ENCODE results near the gene RHOBTB3. TPM values are rescaled to one million over a fixed set of nuclear protein-coding genes. Genes with fewer than 3 reads are reported as not detected.
"Not testable (repeated sequence)": the region's sequence is repeated elsewhere in the genome, so short reads cannot be mapped to it uniquely, and the experiment has no call there.

RHOBTB3 gene, protein sequence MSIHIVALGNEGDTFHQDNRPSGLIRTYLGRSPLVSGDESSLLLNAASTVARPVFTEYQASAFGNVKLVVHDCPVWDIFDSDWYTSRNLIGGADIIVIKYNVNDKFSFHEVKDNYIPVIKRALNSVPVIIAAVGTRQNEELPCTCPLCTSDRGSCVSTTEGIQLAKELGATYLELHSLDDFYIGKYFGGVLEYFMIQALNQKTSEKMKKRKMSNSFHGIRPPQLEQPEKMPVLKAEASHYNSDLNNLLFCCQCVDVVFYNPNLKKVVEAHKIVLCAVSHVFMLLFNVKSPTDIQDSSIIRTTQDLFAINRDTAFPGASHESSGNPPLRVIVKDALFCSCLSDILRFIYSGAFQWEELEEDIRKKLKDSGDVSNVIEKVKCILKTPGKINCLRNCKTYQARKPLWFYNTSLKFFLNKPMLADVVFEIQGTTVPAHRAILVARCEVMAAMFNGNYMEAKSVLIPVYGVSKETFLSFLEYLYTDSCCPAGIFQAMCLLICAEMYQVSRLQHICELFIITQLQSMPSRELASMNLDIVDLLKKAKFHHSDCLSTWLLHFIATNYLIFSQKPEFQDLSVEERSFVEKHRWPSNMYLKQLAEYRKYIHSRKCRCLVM
- polyA plus RNA-seq (2012; ENCODE audit: missing spikeins), result 2.5 TPM

DNA sequence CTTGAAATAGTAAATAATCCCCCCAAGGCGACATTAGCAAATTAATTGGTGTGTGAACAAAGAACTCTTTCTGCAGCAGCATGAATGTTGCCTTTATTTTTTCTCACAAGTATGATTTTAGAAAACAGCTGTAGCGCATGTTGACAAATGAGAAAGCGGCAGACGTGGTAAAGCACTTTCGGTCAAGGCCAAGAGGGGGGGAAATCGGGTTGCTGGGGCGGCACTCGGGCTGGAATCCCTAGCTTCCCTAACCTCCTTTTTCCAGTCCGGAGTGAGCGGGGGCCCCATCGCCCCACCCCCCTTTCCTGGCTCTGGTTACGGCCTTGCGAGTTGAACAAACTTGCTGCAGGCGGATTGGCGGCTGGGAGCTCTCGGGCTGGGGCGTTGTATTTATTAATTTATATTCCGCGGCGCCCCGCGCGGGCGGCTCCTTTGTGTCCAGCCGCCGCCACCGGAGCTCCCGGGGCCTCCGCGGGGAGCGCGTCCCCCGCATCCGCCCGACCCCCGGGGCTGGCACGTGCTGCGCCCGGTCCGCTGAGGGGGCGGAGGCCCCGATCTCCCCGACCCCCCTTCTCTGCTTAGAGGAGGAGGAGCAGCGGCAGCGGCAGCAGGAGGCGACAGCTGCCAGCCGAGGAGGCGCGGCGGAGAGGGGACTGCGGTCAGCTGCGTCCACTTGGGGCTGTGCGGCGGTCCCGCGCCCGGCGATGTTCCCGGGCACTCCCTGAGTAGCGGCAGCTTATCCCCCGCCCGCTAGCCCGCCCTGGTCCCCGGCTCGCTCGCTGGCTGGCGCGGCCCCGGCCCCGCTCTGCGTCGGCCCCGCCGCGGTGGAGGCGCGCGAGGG is at the start of gene RHOBTB3:
TSS of gene RHOBTB3 (plus strand) at position 607 of the 841 bp plus-strand sequence. CDS start 347 bp downstream, outside the sequence.
- FAIRE-seq (peak; percentile 48), DNase-seq (ENCODE audit: insufficient read length) (peak; percentile 36)
- TF ChIP-seq POLR2A (IDR thresholded peaks at IDR 0.05; ENCODE audit: low read depth, low read length) (peak; percentile 18; the same call in 1 of the 2 replicates), POLR2AphosphoS5 (IDR thresholded peaks at IDR 0.05; ENCODE audit: low read depth, low read length) (no peak)

DNA sequence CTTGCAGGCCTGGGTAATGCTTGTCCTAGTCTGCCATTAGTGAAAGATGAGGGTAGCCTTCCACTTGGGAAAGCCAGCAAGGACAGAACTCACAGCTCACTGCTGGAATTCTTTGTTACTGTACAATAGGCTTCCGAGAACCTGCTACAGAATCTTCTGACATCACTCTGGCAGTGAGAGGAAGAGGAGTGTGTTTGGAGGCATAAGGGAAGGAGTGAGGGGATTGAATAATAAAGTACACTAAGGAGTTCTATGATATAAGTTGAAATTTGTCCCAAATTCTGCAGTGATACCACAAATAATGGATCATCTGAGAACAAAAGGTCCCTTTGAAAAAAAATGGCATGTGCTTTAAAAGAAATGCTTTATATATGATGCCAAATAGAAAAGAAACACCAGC is 48.2 kb upstream of the RHOBTB3 start, which contains the start of gene SPATA9:
TSS of gene SPATA9 (minus strand) at position 101 of the 400 bp plus-strand sequence. CDS start 137 bp downstream, outside the sequence.
- DNase-seq (ENCODE audit: insufficient read length) (no peak), FAIRE-seq (no peak)
- TF ChIP-seq TAF1 (IDR thresholded peaks at IDR 0.05; ENCODE audit: borderline replicate concordance, low read depth, low read length) (no peak), POLR2A (IDR thresholded peaks at IDR 0.05; ENCODE audit: low read depth, low read length) (no peak), POLR2AphosphoS5 (IDR thresholded peaks at IDR 0.05; ENCODE audit: low read depth, low read length) (no peak)

DNA sequence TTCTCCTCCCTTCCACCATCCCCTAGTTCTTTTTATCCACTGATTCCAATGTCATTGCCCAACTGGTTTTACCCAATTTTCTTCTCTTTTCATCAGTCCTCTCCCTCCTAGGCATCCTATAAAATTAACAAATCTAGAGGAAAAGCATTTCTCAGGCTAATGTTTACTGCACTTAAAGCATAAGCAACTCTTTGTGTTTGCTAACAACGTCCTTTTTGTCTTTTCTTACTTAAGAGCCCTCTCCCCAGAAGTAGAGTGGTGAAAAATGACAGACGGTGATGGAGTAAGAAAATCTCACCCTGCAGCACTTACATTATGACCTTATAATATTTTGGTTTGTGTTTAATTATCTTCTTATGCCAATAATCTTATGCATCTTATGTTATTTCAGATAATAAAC is 46.8 kb upstream of the RHOBTB3 start:
- DNase-seq (ENCODE audit: insufficient read length) (no peak), FAIRE-seq (no peak)
- no peak for TF ChIP-seq POLR2AphosphoS5 (IDR thresholded peaks at IDR 0.05; ENCODE audit: low read depth, low read length)

DNA sequence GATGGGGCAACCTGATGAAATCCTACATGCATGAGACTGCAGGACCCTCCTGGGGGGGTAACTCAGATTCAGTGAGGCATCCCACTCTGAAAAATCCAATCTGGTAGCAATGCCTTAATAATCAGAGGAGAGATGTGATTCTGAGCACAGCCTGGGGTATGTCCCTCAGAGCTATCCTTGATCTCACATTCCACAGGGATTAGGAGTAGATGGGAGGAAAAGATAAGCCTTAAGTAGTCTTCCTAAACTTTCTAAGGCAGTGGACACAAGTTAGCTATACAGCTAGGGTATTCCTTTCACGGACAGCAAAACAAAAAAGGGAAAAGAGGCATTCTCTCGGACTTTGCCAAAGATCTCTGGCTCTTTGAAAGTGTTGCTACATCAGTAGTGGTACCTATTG is 44.5 kb upstream of the RHOBTB3 start:
- DNase-seq (ENCODE audit: insufficient read length), result no peak
- no peak for TF ChIP-seq TAF1 (IDR thresholded peaks at IDR 0.05; ENCODE audit: borderline replicate concordance, low read depth, low read length)
- TF ChIP-seq POLR2A (IDR thresholded peaks at IDR 0.05; ENCODE audit: low read depth, low read length), result no peak
- TF ChIP-seq POLR2AphosphoS5 (IDR thresholded peaks at IDR 0.05; ENCODE audit: low read depth, low read length), result no peak
- FAIRE-seq, result no peak

DNA sequence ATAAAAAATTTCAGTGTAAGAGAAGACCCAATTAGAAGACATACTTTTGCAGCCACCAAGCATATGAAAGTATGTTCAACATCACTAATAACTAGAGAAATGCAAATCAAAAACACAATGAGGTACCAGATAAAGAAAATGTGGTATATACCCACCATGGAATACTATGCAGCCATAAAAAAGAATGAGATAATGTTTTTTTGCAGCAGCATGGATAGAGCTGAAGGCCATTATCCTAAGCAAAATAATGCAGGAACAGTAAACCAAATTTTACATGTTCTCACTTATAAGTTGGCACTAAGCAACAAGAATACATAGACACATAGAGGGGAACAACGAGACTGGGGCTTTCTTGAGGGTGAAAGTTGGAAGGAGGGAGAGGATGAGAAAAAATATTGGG is 41.5 kb upstream of the RHOBTB3 start:
- TF ChIP-seq POLR2A (IDR thresholded peaks at IDR 0.05; ENCODE audit: low read depth, low read length) (no peak), TAF1 (IDR thresholded peaks at IDR 0.05; ENCODE audit: borderline replicate concordance, low read depth, low read length) (no peak), POLR2AphosphoS5 (IDR thresholded peaks at IDR 0.05; ENCODE audit: low read depth, low read length) (no peak)
- FAIRE-seq, result no peak
- DNase-seq (ENCODE audit: insufficient read length), result no peak

DNA sequence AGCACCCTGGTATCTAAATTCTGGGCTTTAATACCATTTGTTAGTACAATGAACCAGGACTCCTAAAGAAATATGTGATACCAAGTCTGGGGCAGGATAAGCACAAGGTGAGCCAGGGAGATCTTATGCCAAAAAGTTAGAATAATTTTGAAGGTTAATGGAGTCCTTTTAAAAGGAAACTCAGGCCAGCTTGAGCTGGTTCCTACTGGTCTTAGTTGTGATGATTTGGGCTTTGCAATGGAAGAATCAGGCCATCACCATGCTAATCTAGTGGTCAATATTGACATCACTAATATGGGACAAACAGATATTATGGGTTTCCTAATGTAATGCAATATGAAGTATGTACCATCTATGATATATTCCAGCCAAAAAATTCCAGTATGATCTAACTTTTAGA is 40.8 kb upstream of the RHOBTB3 start:
- FAIRE-seq (no peak), DNase-seq (ENCODE audit: insufficient read length) (no peak)
- TF ChIP-seq POLR2AphosphoS5 (IDR thresholded peaks at IDR 0.05; ENCODE audit: low read depth, low read length) (no peak), POLR2A (IDR thresholded peaks at IDR 0.05; ENCODE audit: low read depth, low read length) (no peak), TAF1 (IDR thresholded peaks at IDR 0.05; ENCODE audit: borderline replicate concordance, low read depth, low read length) (no peak)

DNA sequence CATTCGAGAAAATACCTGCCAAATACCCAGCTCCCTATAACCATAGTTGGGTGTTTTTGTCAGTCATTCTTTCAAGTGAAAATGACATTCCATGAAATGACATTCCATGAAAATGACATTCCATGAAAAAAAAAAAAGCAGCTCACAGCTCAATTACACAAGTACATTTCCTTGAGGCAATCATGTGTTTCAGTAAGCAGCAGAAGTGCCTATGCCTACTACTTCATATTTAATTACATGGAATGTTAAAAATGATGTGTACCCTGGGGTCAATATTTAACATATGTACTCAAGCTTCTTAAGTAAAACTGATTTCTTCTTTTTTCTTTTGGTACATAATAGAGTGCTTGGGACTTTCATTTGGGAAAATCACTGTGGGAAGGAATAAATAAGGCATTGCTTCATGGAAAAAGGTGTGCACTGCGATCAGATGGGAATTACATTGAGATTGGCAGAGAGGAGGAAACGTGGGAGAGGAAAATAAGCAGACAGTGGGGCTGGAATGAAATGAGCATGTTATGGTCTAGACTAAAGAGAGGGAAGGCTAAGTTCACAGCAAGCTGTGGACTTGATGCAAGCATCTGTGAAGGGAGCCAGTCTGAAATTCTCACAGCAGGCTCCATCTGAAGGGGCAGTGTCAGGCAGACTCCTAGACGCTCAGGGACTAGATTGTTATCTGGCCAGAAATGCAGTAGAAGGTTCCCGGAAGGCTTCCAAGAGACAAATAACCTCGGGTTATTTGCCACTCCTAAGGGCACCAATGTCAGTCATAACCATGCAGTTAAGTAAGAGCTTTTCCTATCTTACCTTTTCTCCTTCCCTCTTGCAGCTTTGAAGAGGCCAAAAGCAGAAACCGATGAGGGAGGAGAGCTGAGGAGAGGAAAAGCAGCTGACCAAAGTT is 33.1 kb upstream of the RHOBTB3 start:
- no peak for FAIRE-seq
- no peak for TF ChIP-seq POLR2A (IDR thresholded peaks at IDR 0.05; ENCODE audit: low read depth, low read length)
- no peak for TF ChIP-seq POLR2AphosphoS5 (IDR thresholded peaks at IDR 0.05; ENCODE audit: low read depth, low read length)
- no peak for TF ChIP-seq TAF1 (IDR thresholded peaks at IDR 0.05; ENCODE audit: borderline replicate concordance, low read depth, low read length)
- no peak for DNase-seq (ENCODE audit: insufficient read length)

DNA sequence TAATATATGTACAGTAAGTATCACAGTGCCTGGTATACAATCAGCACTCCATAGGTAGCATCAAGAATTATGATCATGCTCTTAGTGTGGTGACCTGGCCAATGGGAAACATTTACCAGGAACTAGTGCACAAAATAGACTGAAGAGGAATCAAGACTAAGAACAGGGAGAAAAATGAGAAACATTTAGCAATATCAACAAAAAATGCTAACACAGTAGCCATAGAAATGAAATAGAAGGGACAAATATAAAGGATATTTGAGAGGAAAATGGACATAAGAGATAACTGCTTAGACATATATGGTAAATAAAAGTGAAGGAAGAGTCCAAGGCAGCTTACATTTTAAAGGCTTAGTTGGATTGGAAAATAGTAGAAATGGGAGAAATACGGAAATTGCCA is 31.8 kb upstream of the RHOBTB3 start:
- FAIRE-seq, result no peak
- TF ChIP-seq POLR2A (IDR thresholded peaks at IDR 0.05; ENCODE audit: low read depth, low read length) (no peak), TAF1 (IDR thresholded peaks at IDR 0.05; ENCODE audit: borderline replicate concordance, low read depth, low read length) (no peak), POLR2AphosphoS5 (IDR thresholded peaks at IDR 0.05; ENCODE audit: low read depth, low read length) (no peak)
- DNase-seq (ENCODE audit: insufficient read length), result no peak

DNA sequence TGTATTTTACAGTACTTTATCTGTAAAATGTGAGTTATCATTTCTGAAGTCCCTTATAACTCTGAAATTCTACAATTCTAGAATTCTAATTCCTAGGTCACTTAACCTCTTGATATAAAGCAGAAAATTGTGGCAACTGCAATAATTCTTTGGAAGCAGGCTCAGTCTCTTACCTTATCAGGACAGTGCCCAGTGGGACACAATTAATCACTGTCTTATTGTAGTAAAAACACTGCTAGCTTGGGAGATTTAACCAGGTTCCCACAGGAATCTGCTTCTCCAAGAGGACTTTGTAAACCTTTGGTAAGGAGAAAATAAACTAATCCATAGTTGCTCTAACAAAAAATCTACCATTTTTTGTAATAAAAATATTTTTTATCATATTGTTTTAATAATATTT is 30.1 kb upstream of the RHOBTB3 start:
- TF ChIP-seq TAF1 (IDR thresholded peaks at IDR 0.05; ENCODE audit: borderline replicate concordance, low read depth, low read length) (no peak), POLR2A (IDR thresholded peaks at IDR 0.05; ENCODE audit: low read depth, low read length) (no peak), POLR2AphosphoS5 (IDR thresholded peaks at IDR 0.05; ENCODE audit: low read depth, low read length) (no peak)
- FAIRE-seq (no peak), DNase-seq (ENCODE audit: insufficient read length) (no peak)

DNA sequence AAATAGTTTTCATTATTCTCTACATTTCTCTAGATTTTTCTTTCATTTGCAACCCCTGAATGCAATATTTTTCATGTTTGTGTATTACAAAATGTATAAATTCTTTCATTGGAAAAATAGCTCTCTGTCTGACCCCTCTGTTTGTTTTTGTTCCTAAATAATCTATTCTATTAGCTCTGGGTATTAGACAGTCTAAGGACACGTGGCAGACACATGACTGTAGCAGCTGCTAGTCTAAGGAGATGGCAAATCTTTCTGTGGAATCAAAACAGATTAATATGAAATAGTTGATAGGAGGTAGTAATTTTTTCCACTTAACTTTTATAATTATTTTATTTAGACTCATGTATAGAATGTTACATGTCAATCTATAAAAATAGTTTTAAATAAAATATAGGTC is 27.0 kb upstream of the RHOBTB3 start:
- TF ChIP-seq POLR2AphosphoS5 (IDR thresholded peaks at IDR 0.05; ENCODE audit: low read depth, low read length), result no peak
- FAIRE-seq (no peak), DNase-seq (ENCODE audit: insufficient read length) (no peak)

DNA sequence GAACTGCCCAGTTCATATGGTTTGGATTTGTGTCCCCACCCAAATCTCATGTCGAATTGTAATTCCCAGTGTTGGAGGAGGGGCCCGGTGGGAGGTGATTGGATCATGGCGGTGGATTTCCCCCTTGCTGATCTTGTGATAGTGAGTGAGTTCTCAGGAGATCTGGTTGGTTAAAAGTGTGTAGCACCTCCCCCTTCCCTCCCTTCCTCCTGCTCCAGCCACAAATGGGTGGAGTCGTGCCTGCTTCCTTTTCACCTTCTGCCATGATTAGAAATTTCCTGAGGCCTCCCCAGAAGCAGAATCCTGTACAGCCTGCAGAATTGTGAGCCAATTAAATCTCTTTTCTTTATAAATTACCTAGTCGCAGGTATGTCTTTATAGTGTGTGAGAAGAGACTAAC is 24.9 kb upstream of the RHOBTB3 start:
- not testable (repeated sequence) for DNase-seq (ENCODE audit: insufficient read length); FAIRE-seq
